Retina (tissue), 1 donor: ENCODE measurements around the gene MRTFA.
"Not testable (repeated sequence)": the region's sequence is repeated elsewhere in the genome, so short reads cannot be mapped to it uniquely, and the experiment has no call there.

Source experiments
- DNase-seq: peaks from one replicate; pipeline ENCODE4 v3.0.0-alpha.2; 2016

Gene MRTFA

GRCh38 chr22:40625794-40626193 is 10.7 kb downstream of the MRTFA start:
- not testable (repeated sequence) for DNase-seq

GRCh38 chr22:40625281-40625680 is 11.2 kb downstream of the MRTFA start:
- DNase-seq = not testable (repeated sequence)

GRCh38 chr22:40624770-40625169 is 11.7 kb downstream of the MRTFA start:
- DNase-seq = no peak

GRCh38 chr22:40621309-40622151 is 15.0 kb downstream of the MRTFA start:
- no peak for DNase-seq

- no peak for DNase-seq
These were observed 16.0 kb downstream of the MRTFA start for GRCh38 chr22:40620464-40621046.

GRCh38 chr22:40618400-40618799 is 18.1 kb downstream of the MRTFA start:
- no peak for DNase-seq

GRCh38 chr22:40616578-40616977 is 19.9 kb downstream of the MRTFA start:
- no peak for DNase-seq

GRCh38 chr22:40613067-40613466 is 23.5 kb downstream of the MRTFA start:
- DNase-seq = no peak

- no peak for DNase-seq
These were observed 24.2 kb downstream of the MRTFA start for GRCh38 chr22:40612291-40612751.

- DNase-seq = no peak
These were observed 24.9 kb downstream of the MRTFA start for GRCh38 chr22:40611606-40612005.

- no peak for DNase-seq
These were observed 26.1 kb downstream of the MRTFA start for GRCh38 chr22:40610329-40610850.

GRCh38 chr22:40609216-40609615 is 27.3 kb downstream of the MRTFA start:
- DNase-seq = no peak

- DNase-seq = no peak
These were observed 29.0 kb downstream of the MRTFA start for GRCh38 chr22:40607506-40607905.

- no peak for DNase-seq
These were observed 30.2 kb downstream of the MRTFA start for GRCh38 chr22:40606306-40606705.

- no peak for DNase-seq
These were observed 30.8 kb downstream of the MRTFA start for GRCh38 chr22:40605761-40606160.

GRCh38 chr22:40603088-40603605 is 33.4 kb downstream of the MRTFA start:
- no peak for DNase-seq

- DNase-seq = no peak
These were observed 34.3 kb downstream of the MRTFA start for GRCh38 chr22:40602231-40602630.

GRCh38 chr22:40599731-40600130 is 36.8 kb downstream of the MRTFA start:
- DNase-seq = no peak

- DNase-seq = not testable (repeated sequence)
These were observed 37.8 kb downstream of the MRTFA start for GRCh38 chr22:40598712-40599111.

- no peak for DNase-seq
These were observed 38.7 kb downstream of the MRTFA start for GRCh38 chr22:40597526-40598430.

- DNase-seq = no peak
These were observed 40.9 kb downstream of the MRTFA start for GRCh38 chr22:40595497-40596234.

- no peak for DNase-seq
These were observed 41.6 kb downstream of the MRTFA start for GRCh38 chr22:40594924-40595323.
